Activated naive CD4-positive, alpha-beta T cell treated with anti-CD3 and anti-CD28 coated beads, Interleukin-2, amount 50 U/mL, for 24 hours (primary cell): ENCODE results near the gene ATG5.

Experiments
- H3K27ac Mint-ChIP-seq: one replicate; pipeline ENCODE4 v1.8.0; 2021; ENCODE audit warnings: mild to moderate bottlenecking, mixed read lengths
- H3K27me3 Mint-ChIP-seq: one replicate; pipeline ENCODE4 v1.8.0; 2021; ENCODE audit warnings: mixed read lengths
- H3K36me3 Mint-ChIP-seq: one replicate; pipeline ENCODE4 v1.8.0; 2021; ENCODE audit warnings: mixed read lengths
- H3K4me1 Mint-ChIP-seq: one replicate; pipeline ENCODE4 v1.8.0; 2021; ENCODE audit warnings: mixed read lengths
- H3K4me3 Mint-ChIP-seq: one replicate; pipeline ENCODE4 v1.8.0; 2021; ENCODE audit warnings: mild to moderate bottlenecking, mixed read lengths
- H3K9me3 Mint-ChIP-seq: one replicate; pipeline ENCODE4 v1.8.0; 2021; ENCODE audit warnings: mixed read lengths

Gene ATG5

GRCh38 chr6:106168097-106168888 is 157.3 kb downstream of the ATG5 start:
- H3K4me3 Mint-ChIP-seq: no peak overlapping the region
- no peak overlapping the region for H3K27ac Mint-ChIP-seq
- no peaks in the 10 kb centered on the region for H3K27me3 Mint-ChIP-seq
- H3K4me1 Mint-ChIP-seq: peaks cover 43% of the 10 kb centered on the region
- H3K36me3 Mint-ChIP-seq: peaks cover 3% of the 10 kb centered on the region
- H3K9me3 Mint-ChIP-seq: peaks cover 5% of the 10 kb centered on the region

- Mint-ChIP-seq H3K27ac (peak overlapping the region; percentile 73), H3K9me3 (peaks cover 5% of the 10 kb centered on the region), H3K36me3 (peaks cover 3% of the 10 kb centered on the region), H3K4me1 (peaks cover 43% of the 10 kb centered on the region), H3K27me3 (no peaks in the 10 kb centered on the region), H3K4me3 (no peak overlapping the region)
Measured at GRCh38 chr6:106167096-106167814, 158.3 kb downstream of the ATG5 start.

- Mint-ChIP-seq H3K9me3 (peaks cover 5% of the 10 kb centered on the region), H3K4me1 (peaks cover 43% of the 10 kb centered on the region), H3K27ac (no peak overlapping the region), H3K36me3 (peaks cover 3% of the 10 kb centered on the region), H3K27me3 (no peaks in the 10 kb centered on the region), H3K4me3 (no peak overlapping the region)
Measured at GRCh38 chr6:106165885-106166485, 159.6 kb downstream of the ATG5 start.

- H3K4me3 Mint-ChIP-seq: peak overlapping the region; percentile 51
- peak overlapping the region; percentile 86 for H3K27ac Mint-ChIP-seq
- H3K27me3 Mint-ChIP-seq: no peaks in the 10 kb centered on the region
- peaks cover 3% of the 10 kb centered on the region for H3K36me3 Mint-ChIP-seq
- peaks cover 5% of the 10 kb centered on the region for H3K9me3 Mint-ChIP-seq
- peaks cover 35% of the 10 kb centered on the region for H3K4me1 Mint-ChIP-seq
Measured at GRCh38 chr6:106163966-106164877, 161.3 kb downstream of the ATG5 start.

GRCh38 chr6:106163446-106163965 is 162.1 kb downstream of the ATG5 start:
- H3K36me3 Mint-ChIP-seq: peaks cover 3% of the 10 kb centered on the region
- H3K9me3 Mint-ChIP-seq: peaks cover 5% of the 10 kb centered on the region
- no peak overlapping the region for H3K4me3 Mint-ChIP-seq
- H3K27ac Mint-ChIP-seq: peak overlapping the region; percentile 86
- H3K27me3 Mint-ChIP-seq: no peaks in the 10 kb centered on the region
- H3K4me1 Mint-ChIP-seq: peaks cover 35% of the 10 kb centered on the region

GRCh38 chr6:106162921-106163320 is 162.6 kb downstream of the ATG5 start:
- Mint-ChIP-seq H3K4me3 (no peak overlapping the region), H3K9me3 (peaks cover 5% of the 10 kb centered on the region), H3K36me3 (peaks cover 3% of the 10 kb centered on the region), H3K27me3 (no peaks in the 10 kb centered on the region), H3K4me1 (peaks cover 35% of the 10 kb centered on the region), H3K27ac (peak overlapping the region; percentile 68)

GRCh38 chr6:106161893-106162292 is 163.7 kb downstream of the ATG5 start:
- H3K9me3 Mint-ChIP-seq: peaks cover 5% of the 10 kb centered on the region
- H3K4me3 Mint-ChIP-seq: no peak overlapping the region
- peaks cover 33% of the 10 kb centered on the region for H3K4me1 Mint-ChIP-seq
- no peak overlapping the region for H3K27ac Mint-ChIP-seq
- peaks cover 3% of the 10 kb centered on the region for H3K36me3 Mint-ChIP-seq
- no peaks in the 10 kb centered on the region for H3K27me3 Mint-ChIP-seq

- Mint-ChIP-seq H3K4me1 (peaks cover 30% of the 10 kb centered on the region), H3K4me3 (no peak overlapping the region), H3K9me3 (peaks cover 5% of the 10 kb centered on the region), H3K27me3 (no peaks in the 10 kb centered on the region), H3K36me3 (peaks cover 3% of the 10 kb centered on the region), H3K27ac (no peak overlapping the region)
Measured at GRCh38 chr6:106161311-106161874, 164.2 kb downstream of the ATG5 start.

- Mint-ChIP-seq H3K36me3 (peaks cover 3% of the 10 kb centered on the region), H3K9me3 (peaks cover 5% of the 10 kb centered on the region), H3K4me1 (peaks cover 25% of the 10 kb centered on the region), H3K27ac (no peak overlapping the region), H3K27me3 (no peaks in the 10 kb centered on the region), H3K4me3 (no peak overlapping the region)
Measured at GRCh38 chr6:106160189-106160588, 165.4 kb downstream of the ATG5 start.

GRCh38 chr6:106159531-106159940 is 166.0 kb downstream of the ATG5 start:
- Mint-ChIP-seq H3K27ac (no peak overlapping the region), H3K27me3 (no peaks in the 10 kb centered on the region), H3K36me3 (peaks cover 1% of the 10 kb centered on the region)

GRCh38 chr6:106158816-106159215 is 166.7 kb downstream of the ATG5 start:
- Mint-ChIP-seq H3K36me3 (no peaks in the 10 kb centered on the region), H3K4me3 (no peak overlapping the region), H3K4me1 (peaks cover 11% of the 10 kb centered on the region), H3K27ac (no peak overlapping the region), H3K27me3 (no peaks in the 10 kb centered on the region), H3K9me3 (no peaks in the 10 kb centered on the region)

More at GRCh38 chr6:106159531-106159940, 166.0 kb downstream of the ATG5 start:
- no peak overlapping the region for H3K4me3 Mint-ChIP-seq
- peaks cover 19% of the 10 kb centered on the region for H3K4me1 Mint-ChIP-seq
- peaks cover 2% of the 10 kb centered on the region for H3K9me3 Mint-ChIP-seq

GRCh38 chr6:106156863-106157262 is 168.7 kb downstream of the ATG5 start:
- Mint-ChIP-seq H3K4me1 (peaks cover 7% of the 10 kb centered on the region), H3K9me3 (no peaks in the 10 kb centered on the region), H3K36me3 (no peaks in the 10 kb centered on the region), H3K27ac (no peak overlapping the region), H3K4me3 (no peak overlapping the region), H3K27me3 (no peaks in the 10 kb centered on the region)

- no peaks in the 10 kb centered on the region for H3K27me3 Mint-ChIP-seq
- H3K27ac Mint-ChIP-seq: no peak overlapping the region
- H3K4me1 Mint-ChIP-seq: peaks cover 8% of the 10 kb centered on the region
- no peaks in the 10 kb centered on the region for H3K9me3 Mint-ChIP-seq
- no peak overlapping the region for H3K4me3 Mint-ChIP-seq
- no peaks in the 10 kb centered on the region for H3K36me3 Mint-ChIP-seq
Measured at GRCh38 chr6:106156413-106156812, 169.1 kb downstream of the ATG5 start.

- H3K4me1 Mint-ChIP-seq: peaks cover 8% of the 10 kb centered on the region
- no peaks in the 10 kb centered on the region for H3K36me3 Mint-ChIP-seq
- H3K27me3 Mint-ChIP-seq: no peaks in the 10 kb centered on the region
- H3K9me3 Mint-ChIP-seq: no peaks in the 10 kb centered on the region
- H3K4me3 Mint-ChIP-seq: no peak overlapping the region
- H3K27ac Mint-ChIP-seq: no peak overlapping the region
Measured at GRCh38 chr6:106155219-106155830, 170.2 kb downstream of the ATG5 start.
